ENCODE data around the gene PDE4B. TPM values are rescaled to one million over a fixed set of nuclear protein-coding genes. Genes with fewer than 3 reads are reported as not detected.

PDE4B gene
- polyA plus RNA-seq, 2 of the 4 experiments (the other 2 are of a cell fraction), result 20.2 to 56.8 TPM

DNA sequence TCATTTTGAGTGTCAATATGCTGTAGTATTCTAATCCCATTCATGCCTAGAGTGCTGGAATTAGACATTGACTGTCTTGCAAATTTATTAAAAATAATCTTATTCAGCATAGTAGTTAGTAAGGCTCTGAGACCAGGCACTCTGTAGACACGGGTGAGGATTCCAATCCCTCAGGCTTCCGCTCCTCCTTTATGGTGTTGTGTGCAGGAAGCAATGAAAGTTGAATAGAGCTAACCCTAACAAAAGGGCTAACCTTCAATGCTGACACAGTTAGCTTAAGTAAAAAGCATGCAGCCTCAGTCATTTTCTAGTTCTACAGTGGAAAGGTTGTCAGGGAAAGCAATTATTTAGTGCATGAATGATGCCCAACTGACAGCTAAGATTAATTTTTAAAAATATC lies 541.6 kb downstream of the PDE4B start:
- no peak for ATAC-seq
- 10% methylated on average over 2 of the region's 2 CpGs for WGBS (ENCODE audit: missing lambda C conversion rate)
- Histone ChIP-seq H3K9me3 (no peaks in the 10 kb centered on the region), H3K4me1 (peaks cover 34% of the 10 kb centered on the region), H3K27ac (peak overlapping the region; percentile 92 to 95), H3K4me3 (peak overlapping the region; percentile 88), H3K4me2 (peak overlapping the region; percentile 95)
- ChIA-PET CTCF (interaction anchor here (0.5 to 1.3 kb wide), 2 partner anchors 19 to 1668 kb away, joined by 3 read pairs; no protein-coding TSS in a partner anchor), POLR2A (no interaction called here)
- TF ChIP-seq HOXB5 (CRISPR knock-in tag; IDR thresholded peaks at IDR 0.05) (no peak), CEBPB (IDR thresholded peaks at IDR 0.05) (no peak)
- no peak for FAIRE-seq
- DNase-seq (ENCODE audit: low read depth in 1 of 2, low spot score in 1 of 2), result no peak

DNA sequence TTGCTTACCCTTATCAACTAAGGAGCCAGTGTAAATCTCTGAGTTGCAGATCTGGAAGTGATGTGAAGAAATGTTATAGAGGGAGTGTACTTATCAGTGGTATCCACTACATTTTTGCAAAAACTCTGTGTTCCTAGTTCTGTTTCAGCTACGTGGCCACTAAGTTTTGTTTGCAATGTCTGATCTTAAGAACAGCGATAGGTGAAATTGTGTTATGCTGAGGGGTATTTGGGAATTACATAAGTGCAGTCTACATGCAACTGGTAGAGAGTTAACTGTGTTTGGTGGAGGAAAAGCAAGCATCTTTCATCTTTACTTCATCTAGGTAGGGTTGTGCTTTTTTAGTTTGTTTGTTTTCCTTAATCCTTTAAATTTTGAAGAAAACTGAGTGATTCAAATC lies 542.4 kb downstream of the PDE4B start:
- POLR2A ChIA-PET, result no interaction called here
- DNase-seq (ENCODE audit: low read depth in 1 of 2, low spot score in 1 of 2), result no peak
- TF ChIP-seq HOXB13 (CRISPR knock-in tag; IDR thresholded peaks at IDR 0.05; ENCODE audit: low read depth) (no peak), EHF (CRISPR knock-in tag; IDR thresholded peaks at IDR 0.05) (no peak), SMC3 (IDR thresholded peaks at IDR 0.05) (no peak), RCOR1 (IDR thresholded peaks at IDR 0.05; ENCODE audit: low read depth, low read length) (no peak), HDAC2 (IDR thresholded peaks at IDR 0.05) (no peak), JUNB (IDR thresholded peaks at IDR 0.05) (no peak)
- TF ChIP-seq, protein P1, sequence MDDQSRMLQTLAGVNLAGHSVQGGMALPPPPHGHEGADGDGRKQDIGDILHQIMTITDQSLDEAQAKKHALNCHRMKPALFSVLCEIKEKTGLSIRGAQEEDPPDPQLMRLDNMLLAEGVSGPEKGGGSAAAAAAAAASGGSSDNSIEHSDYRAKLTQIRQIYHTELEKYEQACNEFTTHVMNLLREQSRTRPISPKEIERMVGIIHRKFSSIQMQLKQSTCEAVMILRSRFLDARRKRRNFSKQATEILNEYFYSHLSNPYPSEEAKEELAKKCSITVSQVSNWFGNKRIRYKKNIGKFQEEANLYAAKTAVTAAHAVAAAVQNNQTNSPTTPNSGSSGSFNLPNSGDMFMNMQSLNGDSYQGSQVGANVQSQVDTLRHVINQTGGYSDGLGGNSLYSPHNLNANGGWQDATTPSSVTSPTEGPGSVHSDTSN (IDR thresholded peaks at IDR 0.05), result no peak
- Histone ChIP-seq H3K27ac (peak overlapping the region; percentile 92 to 95), H3K4me1 (peaks cover 42% of the 10 kb centered on the region), H3K9me3 (no peaks in the 10 kb centered on the region), H3K4me2 (peak overlapping the region; percentile 95), H3K4me3 (peak overlapping the region; percentile 88)
- no peak for FAIRE-seq
- CTCF ChIA-PET, result interaction anchor here (1.1 kb wide), 1 partner anchor 167 kb away, joined by 3 read pairs; no protein-coding TSS in a partner anchor
- no peak for ATAC-seq
- 17% methylated on average over 2 of the region's 2 CpGs for WGBS (ENCODE audit: missing lambda C conversion rate)

DNA sequence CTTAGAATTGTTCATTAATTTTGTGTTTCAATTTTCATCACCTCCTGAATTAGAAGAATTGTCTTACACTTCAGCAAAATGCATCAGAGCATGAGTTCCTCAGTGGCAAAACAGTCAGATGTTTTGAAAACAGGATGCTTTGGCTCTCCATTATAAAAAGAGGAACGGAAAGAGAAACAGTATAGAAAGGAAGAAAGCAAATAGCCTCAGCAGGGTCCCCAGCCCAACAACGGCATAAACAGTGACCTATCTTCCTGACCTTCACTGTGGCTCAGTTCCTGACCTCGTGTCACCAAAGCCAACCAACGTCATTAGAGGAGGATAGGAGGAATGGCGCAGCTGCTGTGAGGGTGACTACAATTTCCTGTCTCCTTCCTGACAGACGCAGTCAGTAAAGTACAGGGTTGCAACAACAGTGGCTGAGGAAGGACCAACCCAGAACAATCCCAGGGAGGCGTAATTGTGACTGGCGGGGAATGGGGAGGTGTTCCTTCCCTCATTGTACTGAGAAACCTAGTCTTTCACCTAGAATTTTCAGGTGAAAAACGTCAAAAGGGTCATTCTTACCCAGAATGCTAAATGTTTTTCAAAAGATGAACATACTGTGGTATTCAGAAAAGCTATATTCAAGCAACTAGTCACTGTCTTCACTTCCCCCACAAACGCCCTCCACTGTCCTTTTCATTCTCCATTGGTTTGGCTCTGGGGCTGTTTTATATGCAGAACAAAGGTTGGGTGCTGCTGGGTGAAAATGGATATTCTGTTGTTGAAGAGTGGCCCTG lies 543.4 kb downstream of the PDE4B start:
- TF ChIP-seq RAD21 (conservative IDR thresholded peaks at IDR 0.05 in 1 of 2, IDR thresholded peaks at IDR 0.05 in 1 of 2) (no peak), RNF2 (IDR thresholded peaks at IDR 0.05; ENCODE audit: borderline replicate concordance, low read depth) (no peak), EHF (CRISPR knock-in tag; IDR thresholded peaks at IDR 0.05) (no peak), MYC (IDR thresholded peaks at IDR 0.05; ENCODE audit: borderline replicate concordance, low read length) (no peak), CBX8 (IDR thresholded peaks at IDR 0.05) (no peak), RARB (CRISPR knock-in tag; IDR thresholded peaks at IDR 0.05) (no peak), HOXA7 (CRISPR knock-in tag; IDR thresholded peaks at IDR 0.05) (0 out of 2 replicates have a peak, but pooled peaks have one; percentile 11), GATA3 (IDR thresholded peaks at IDR 0.05; ENCODE audit: borderline replicate concordance) (no peak), CEBPB (IDR thresholded peaks at IDR 0.05) (0 out of 4 replicates have a peak, but pooled peaks of 1 of the 2 experiments have one; percentile 35)
- TF ChIP-seq, protein P2, sequence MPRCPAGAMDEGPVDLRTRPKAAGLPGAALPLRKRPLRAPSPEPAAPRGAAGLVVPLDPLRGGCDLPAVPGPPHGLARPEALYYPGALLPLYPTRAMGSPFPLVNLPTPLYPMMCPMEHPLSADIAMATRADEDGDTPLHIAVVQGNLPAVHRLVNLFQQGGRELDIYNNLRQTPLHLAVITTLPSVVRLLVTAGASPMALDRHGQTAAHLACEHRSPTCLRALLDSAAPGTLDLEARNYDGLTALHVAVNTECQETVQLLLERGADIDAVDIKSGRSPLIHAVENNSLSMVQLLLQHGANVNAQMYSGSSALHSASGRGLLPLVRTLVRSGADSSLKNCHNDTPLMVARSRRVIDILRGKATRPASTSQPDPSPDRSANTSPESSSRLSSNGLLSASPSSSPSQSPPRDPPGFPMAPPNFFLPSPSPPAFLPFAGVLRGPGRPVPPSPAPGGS (IDR thresholded peaks at IDR 0.05), result no peak
- TF ChIP-seq, protein P3, sequence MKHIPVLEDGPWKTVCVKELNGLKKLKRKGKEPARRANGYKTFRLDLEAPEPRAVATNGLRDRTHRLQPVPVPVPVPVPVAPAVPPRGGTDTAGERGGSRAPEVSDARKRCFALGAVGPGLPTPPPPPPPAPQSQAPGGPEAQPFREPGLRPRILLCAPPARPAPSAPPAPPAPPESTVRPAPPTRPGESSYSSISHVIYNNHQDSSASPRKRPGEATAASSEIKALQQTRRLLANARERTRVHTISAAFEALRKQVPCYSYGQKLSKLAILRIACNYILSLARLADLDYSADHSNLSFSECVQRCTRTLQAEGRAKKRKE (CRISPR knock-in tag; IDR thresholded peaks at IDR 0.05; ENCODE audit: low read depth), result no peak
- TF ChIP-seq, protein P4, sequence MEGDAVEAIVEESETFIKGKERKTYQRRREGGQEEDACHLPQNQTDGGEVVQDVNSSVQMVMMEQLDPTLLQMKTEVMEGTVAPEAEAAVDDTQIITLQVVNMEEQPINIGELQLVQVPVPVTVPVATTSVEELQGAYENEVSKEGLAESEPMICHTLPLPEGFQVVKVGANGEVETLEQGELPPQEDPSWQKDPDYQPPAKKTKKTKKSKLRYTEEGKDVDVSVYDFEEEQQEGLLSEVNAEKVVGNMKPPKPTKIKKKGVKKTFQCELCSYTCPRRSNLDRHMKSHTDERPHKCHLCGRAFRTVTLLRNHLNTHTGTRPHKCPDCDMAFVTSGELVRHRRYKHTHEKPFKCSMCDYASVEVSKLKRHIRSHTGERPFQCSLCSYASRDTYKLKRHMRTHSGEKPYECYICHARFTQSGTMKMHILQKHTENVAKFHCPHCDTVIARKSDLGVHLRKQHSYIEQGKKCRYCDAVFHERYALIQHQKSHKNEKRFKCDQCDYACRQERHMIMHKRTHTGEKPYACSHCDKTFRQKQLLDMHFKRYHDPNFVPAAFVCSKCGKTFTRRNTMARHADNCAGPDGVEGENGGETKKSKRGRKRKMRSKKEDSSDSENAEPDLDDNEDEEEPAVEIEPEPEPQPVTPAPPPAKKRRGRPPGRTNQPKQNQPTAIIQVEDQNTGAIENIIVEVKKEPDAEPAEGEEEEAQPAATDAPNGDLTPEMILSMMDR (IDR thresholded peaks at IDR 0.05), result no peak
- ATAC-seq, result peak in 1 of 2 experiments; percentile 60; a peak in 3 of 6 replicates
- no peak for FAIRE-seq
- H3K4me3 ChIP-seq, result peak overlapping the region; percentile 88
- H3K4me2 ChIP-seq, result peak overlapping the region; percentile 95
- H3K4me1 ChIP-seq, result peaks cover 44% of the 10 kb centered on the region
- 9% methylated on average over 10 of the region's 10 CpGs for WGBS (ENCODE audit: missing lambda C conversion rate)
- no peaks in the 10 kb centered on the region for H3K9me3 ChIP-seq
- CTCF ChIA-PET, result interaction anchor here (1.1 kb wide), 1 partner anchor 166 kb away, joined by 3 read pairs; no protein-coding TSS in a partner anchor
- H3K27ac ChIP-seq, result peak overlapping the region; percentile 92 to 95
- peak in 1 of 2 experiments; percentile 56 for DNase-seq (ENCODE audit: low read depth in 1 of 2, low spot score in 1 of 2)
- POLR2A ChIA-PET, result no interaction called here

All from A549 (cell line).